ENCODE data around the gene TCF20. TPM values are rescaled to one million over a fixed set of nuclear protein-coding genes. Genes with fewer than 3 reads are reported as not detected.

TCF20 gene
- total RNA-seq, 1 donor from 2014 or later = 19.0 TPM

Other genes with a start within 250 kb of the TCF20 start
- 19.7 TPM for gene NAGA, start 199.8 kb downstream of the TCF20 start, total RNA-seq
- 1.2 TPM for gene PHETA2, start 196.4 kb downstream of the TCF20 start, total RNA-seq
- gene SMDT1, start 191.0 kb downstream of the TCF20 start, total RNA-seq = 83.8 TPM
- gene NDUFA6, start 179.9 kb downstream of the TCF20 start, total RNA-seq = 51.0 TPM
- 358 TPM for gene CYP2D6, start 139.8 kb downstream of the TCF20 start, total RNA-seq
- 2.8 TPM for gene NFAM1, start 161.8 kb upstream of the TCF20 start, total RNA-seq
- 10.5 TPM for gene RRP7A, start 249.1 kb upstream of the TCF20 start, total RNA-seq